Dermis microvascular lymphatic vessel endothelial cell (primary cell): ENCODE measurements around the gene R3HDM2. TPM values are rescaled to one million over a fixed set of nuclear protein-coding genes. Genes with fewer than 3 reads are reported as not detected.
A peak's percentile ranks its signal among the peaks of the same experiment; 100 is the strongest.

ENCODE experiments used
- DNase-seq, 2 donors: peaks; one replicate each; pipeline versions ENCODE4 v3.0.0 to v3.0.0-alpha.2; 2010; ENCODE audit warnings: low read depth in 2 of 2
- total RNA-seq: library from RNA; depleted of rRNA; stranded (reverse); fragments of >200 nt; gene quantifications from 2 replicates; pipeline ENCODE4 v1.2.1, GENCODE V29; 2014

The R3HDM2 gene
- total RNA-seq, 1 donor from 2014 or later: 3.1 TPM

GRCh38 chr12:57230381-57231155 is 200.3 kb downstream of the R3HDM2 start:
- peak in 1 of 2 donors; percentile 17 for DNase-seq

- DNase-seq: peak; percentile 91 to 95
Measured at GRCh38 chr12:57229634-57230380, 201.0 kb downstream of the R3HDM2 start, which contains the start of gene SHMT2. Gene SHMT2, plus strand, starts transcription at chr12:57229711. Its CDS starts 68 bp downstream, at chr12:57229779.

GRCh38 chr12:57229046-57229633 is 201.7 kb downstream of the R3HDM2 start:
- peak in 1 of 2 donors; percentile 22 for DNase-seq

GRCh38 chr12:57227315-57228115 is 203.3 kb downstream of the R3HDM2 start:
- no peak for DNase-seq

- no peak for DNase-seq
Measured at GRCh38 chr12:57226588-57227314, 204.1 kb downstream of the R3HDM2 start.

GRCh38 chr12:57225680-57226210 is 205.1 kb downstream of the R3HDM2 start:
- DNase-seq: no peak

GRCh38 chr12:57224973-57225679 is 205.7 kb downstream of the R3HDM2 start:
- DNase-seq: peak in 1 of 2 donors; percentile 46

- DNase-seq: no peak
Measured at GRCh38 chr12:57224278-57224972, 206.4 kb downstream of the R3HDM2 start.

GRCh38 chr12:57223191-57224165 is 207.4 kb downstream of the R3HDM2 start:
- DNase-seq: no peak

- no peak for DNase-seq
Measured at GRCh38 chr12:57222286-57223190, 208.3 kb downstream of the R3HDM2 start.

GRCh38 chr12:57221169-57221917 is 209.5 kb downstream of the R3HDM2 start:
- DNase-seq: no peak

GRCh38 chr12:57220770-57221168 is 210.1 kb downstream of the R3HDM2 start:
- DNase-seq: no peak

GRCh38 chr12:57219993-57220754 is 210.7 kb downstream of the R3HDM2 start:
- DNase-seq: no peak

GRCh38 chr12:57219205-57219992 is 211.4 kb downstream of the R3HDM2 start:
- DNase-seq: no peak
